Measurements from ENCODE around the gene NPLOC4. TPM values are rescaled to one million over a fixed set of nuclear protein-coding genes. Genes with fewer than 3 reads are reported as not detected.

The NPLOC4 gene
- total and polyA plus RNA-seq, 9 donors = 31.9 to 66.2 (median 49.5) TPM

GRCh38 chr17:81522491-81523401, 114.2 kb downstream of the NPLOC4 start:
- WGBS (ENCODE audit: insufficient coverage) = 68% methylated on average over 16 of the region's 26 CpGs
- Histone ChIP-seq H3K27ac (ENCODE audit: low read length) (no peak overlapping the region), H3K36me3 (ENCODE audit: control insufficient read depth, insufficient read depth, low read length) (no peaks in the 10 kb centered on the region), H3K27me3 (ENCODE audit: control insufficient read depth, insufficient read depth, low read length) (peaks cover 65% of the 10 kb centered on the region), H3K9me3 (replicated peaks; ENCODE audit: control insufficient read depth, low read depth, low read length) (no peaks in the 10 kb centered on the region), H3K4me3 (ENCODE audit: low read length) (no peak overlapping the region), H3K4me1 (ENCODE audit: control insufficient read depth, insufficient read depth, low read length) (peaks cover 51% of the 10 kb centered on the region)
- peak; percentile 61 for DNase-seq

DNA sequence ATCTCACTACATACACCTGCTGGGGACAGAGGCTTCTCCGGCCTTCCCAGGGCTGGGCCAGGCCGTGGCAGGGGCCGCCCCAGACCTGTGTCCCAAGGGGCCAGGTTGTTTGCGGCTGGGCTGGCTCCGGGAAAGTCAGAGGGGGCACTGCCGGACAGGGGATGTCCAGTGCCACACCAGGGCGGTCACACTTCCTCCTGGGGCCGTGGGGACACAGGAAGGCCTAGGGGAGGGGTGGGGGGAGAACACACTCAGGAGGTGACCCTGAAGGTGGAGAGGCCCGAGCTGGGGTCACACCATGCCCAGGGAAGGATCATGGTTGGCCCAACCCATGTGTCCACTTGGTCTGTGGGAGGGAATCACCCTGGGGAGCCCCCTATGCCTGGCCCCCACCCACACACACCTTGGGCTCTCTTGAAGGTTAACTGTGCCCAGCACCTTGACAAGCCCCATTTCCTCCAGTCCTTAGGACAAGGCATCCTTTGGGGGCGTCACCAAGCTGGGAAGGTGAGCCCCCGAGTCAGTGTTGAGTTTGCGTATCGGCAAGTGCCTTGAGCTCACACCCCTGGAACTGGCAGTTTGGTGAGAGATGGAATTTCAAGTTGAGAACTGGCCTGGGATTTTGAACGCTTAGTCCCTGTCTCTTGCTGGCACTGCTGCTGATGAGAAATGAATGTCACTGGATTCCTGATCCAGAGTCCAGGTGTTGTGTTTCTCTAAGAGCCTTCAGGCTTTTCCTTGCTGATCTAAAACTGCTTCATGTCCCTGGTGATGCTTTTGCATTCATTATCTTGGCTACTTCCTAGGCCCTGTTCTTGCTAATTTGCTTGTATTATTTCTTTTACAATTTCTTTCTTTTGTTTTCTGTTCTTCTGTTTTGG, 116.7 kb downstream of the NPLOC4 start:
- H3K4me3 ChIP-seq (ENCODE audit: low read length) = no peak overlapping the region
- H3K4me1 ChIP-seq (ENCODE audit: control insufficient read depth, insufficient read depth, low read length) = peaks cover 61% of the 10 kb centered on the region

GRCh38 chr17:81519284-81520020, 117.5 kb downstream of the NPLOC4 start:
- no peak for DNase-seq
- no peak overlapping the region for H3K4me3 ChIP-seq (ENCODE audit: low read length)
- no peaks in the 10 kb centered on the region for H3K9me3 ChIP-seq (replicated peaks; ENCODE audit: control insufficient read depth, low read depth, low read length)
- H3K36me3 ChIP-seq (ENCODE audit: control insufficient read depth, insufficient read depth, low read length) = peaks cover 9% of the 10 kb centered on the region
- 3% methylated on average over 56 of the region's 61 CpGs for WGBS (ENCODE audit: insufficient coverage)
- H3K27ac ChIP-seq (ENCODE audit: low read length) = no peak overlapping the region
- H3K27me3 ChIP-seq (ENCODE audit: control insufficient read depth, insufficient read depth, low read length) = peaks cover 46% of the 10 kb centered on the region
- H3K4me1 ChIP-seq (ENCODE audit: control insufficient read depth, insufficient read depth, low read length) = peaks cover 61% of the 10 kb centered on the region

More for the DNA sequence above, 116.7 kb downstream of the NPLOC4 start:
- H3K9me3 ChIP-seq (replicated peaks; ENCODE audit: control insufficient read depth, low read depth, low read length) = no peaks in the 10 kb centered on the region
- peaks cover 9% of the 10 kb centered on the region for H3K36me3 ChIP-seq (ENCODE audit: control insufficient read depth, insufficient read depth, low read length)
- H3K27me3 ChIP-seq (ENCODE audit: control insufficient read depth, insufficient read depth, low read length) = peaks cover 49% of the 10 kb centered on the region
- no peak overlapping the region for H3K27ac ChIP-seq (ENCODE audit: low read length)
- no peak for DNase-seq
- 45% methylated on average over 8 of the region's 14 CpGs for WGBS (ENCODE audit: insufficient coverage)

- peaks cover 64% of the 10 kb centered on the region for H3K4me1 ChIP-seq (ENCODE audit: control insufficient read depth, insufficient read depth, low read length)
- peaks cover 40% of the 10 kb centered on the region for H3K27me3 ChIP-seq (ENCODE audit: control insufficient read depth, insufficient read depth, low read length)
- 3% methylated on average over 47 of the region's 47 CpGs for WGBS (ENCODE audit: insufficient coverage)
- H3K27ac ChIP-seq (ENCODE audit: low read length) = no peak overlapping the region
- no peak for DNase-seq
- H3K9me3 ChIP-seq (replicated peaks; ENCODE audit: control insufficient read depth, low read depth, low read length) = no peaks in the 10 kb centered on the region
- H3K4me3 ChIP-seq (ENCODE audit: low read length) = peak overlapping the region; percentile 13
- peaks cover 9% of the 10 kb centered on the region for H3K36me3 ChIP-seq (ENCODE audit: control insufficient read depth, insufficient read depth, low read length)
Measured at GRCh38 chr17:81518785-81519283, 118.1 kb downstream of the NPLOC4 start.

DNA sequence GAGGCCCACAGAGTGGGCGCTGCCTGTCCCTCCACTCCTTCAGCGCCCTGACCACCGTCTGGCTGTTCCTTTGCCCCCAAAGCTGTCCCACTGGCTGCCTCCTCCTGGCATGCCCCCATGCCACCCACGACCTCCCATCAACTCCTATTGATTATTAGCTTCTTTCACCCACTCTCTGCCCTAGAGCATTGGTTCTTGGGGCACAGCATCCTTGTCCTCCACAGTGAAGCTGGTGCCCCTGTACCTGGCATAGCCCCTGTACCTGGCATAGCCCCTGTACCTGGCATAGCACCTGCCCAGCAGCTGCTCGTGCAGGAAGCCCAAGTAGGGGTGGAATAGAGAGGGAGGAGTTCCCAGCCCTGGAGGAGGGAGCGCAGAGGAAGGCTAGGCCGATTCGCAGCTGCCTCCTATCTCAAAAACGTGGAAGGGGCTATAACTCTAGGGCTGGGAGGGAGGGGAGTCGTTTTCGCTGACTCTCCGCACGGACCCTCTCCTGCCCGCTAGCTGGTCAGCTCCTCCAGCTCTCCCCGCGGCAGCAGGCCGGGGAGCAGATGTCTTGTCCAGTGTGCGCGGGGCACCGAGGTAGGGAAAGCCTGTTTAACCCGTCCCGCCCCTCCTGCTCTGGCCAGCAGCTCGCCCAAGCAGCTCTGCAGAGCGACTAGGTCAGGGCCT, 118.7 kb downstream of the NPLOC4 start:
- Histone ChIP-seq H3K27ac (ENCODE audit: low read length) (no peak overlapping the region), H3K27me3 (ENCODE audit: control insufficient read depth, insufficient read depth, low read length) (peaks cover 34% of the 10 kb centered on the region), H3K4me3 (ENCODE audit: low read length) (peak overlapping the region; percentile 13), H3K4me1 (ENCODE audit: control insufficient read depth, insufficient read depth, low read length) (peaks cover 64% of the 10 kb centered on the region), H3K9me3 (replicated peaks; ENCODE audit: control insufficient read depth, low read depth, low read length) (no peaks in the 10 kb centered on the region), H3K36me3 (ENCODE audit: control insufficient read depth, insufficient read depth, low read length) (peaks cover 9% of the 10 kb centered on the region)
- DNase-seq = no peak
- 19% methylated on average over 24 of the region's 24 CpGs for WGBS (ENCODE audit: insufficient coverage)

GRCh38 chr17:81517339-81518112, 119.4 kb downstream of the NPLOC4 start:
- Histone ChIP-seq H3K4me3 (ENCODE audit: low read length) (no peak overlapping the region), H3K36me3 (ENCODE audit: control insufficient read depth, insufficient read depth, low read length) (peaks cover 9% of the 10 kb centered on the region), H3K27ac (ENCODE audit: low read length) (no peak overlapping the region), H3K4me1 (ENCODE audit: control insufficient read depth, insufficient read depth, low read length) (peaks cover 59% of the 10 kb centered on the region), H3K9me3 (replicated peaks; ENCODE audit: control insufficient read depth, low read depth, low read length) (no peaks in the 10 kb centered on the region), H3K27me3 (ENCODE audit: control insufficient read depth, insufficient read depth, low read length) (peaks cover 30% of the 10 kb centered on the region)
- WGBS (ENCODE audit: insufficient coverage) = 61% methylated on average over 16 of the region's 24 CpGs
- no peak for DNase-seq

GRCh38 chr17:81517009-81517338, 119.9 kb downstream of the NPLOC4 start:
- peaks cover 11% of the 10 kb centered on the region for H3K36me3 ChIP-seq (ENCODE audit: control insufficient read depth, insufficient read depth, low read length)
- peaks cover 59% of the 10 kb centered on the region for H3K4me1 ChIP-seq (ENCODE audit: control insufficient read depth, insufficient read depth, low read length)
- H3K27ac ChIP-seq (ENCODE audit: low read length) = no peak overlapping the region
- peak overlapping the region; percentile 87 for H3K4me3 ChIP-seq (ENCODE audit: low read length)
- peaks cover 29% of the 10 kb centered on the region for H3K27me3 ChIP-seq (ENCODE audit: control insufficient read depth, insufficient read depth, low read length)
- no peaks in the 10 kb centered on the region for H3K9me3 ChIP-seq (replicated peaks; ENCODE audit: control insufficient read depth, low read depth, low read length)
- no peak for DNase-seq
- WGBS (ENCODE audit: insufficient coverage) = 90% methylated on average over 9 of the region's 9 CpGs

- 87% methylated on average over 4 of the region's 4 CpGs for WGBS (ENCODE audit: insufficient coverage)
- DNase-seq = no peak
Measured at GRCh38 chr17:81516439-81516838, 120.5 kb downstream of the NPLOC4 start.

More at GRCh38 chr17:81516439-81516838, 120.5 kb downstream of the NPLOC4 start:
- H3K4me1 ChIP-seq (ENCODE audit: control insufficient read depth, insufficient read depth, low read length) = peaks cover 59% of the 10 kb centered on the region
- peaks cover 28% of the 10 kb centered on the region for H3K27me3 ChIP-seq (ENCODE audit: control insufficient read depth, insufficient read depth, low read length)
- no peak overlapping the region for H3K27ac ChIP-seq (ENCODE audit: low read length)
- H3K9me3 ChIP-seq (replicated peaks; ENCODE audit: control insufficient read depth, low read depth, low read length) = no peaks in the 10 kb centered on the region
- peaks cover 17% of the 10 kb centered on the region for H3K36me3 ChIP-seq (ENCODE audit: control insufficient read depth, insufficient read depth, low read length)
- H3K4me3 ChIP-seq (ENCODE audit: low read length) = peak overlapping the region; percentile 87
